CD4-positive, alpha-beta T cell (primary cell): ENCODE measurements around the gene IQGAP2. TPM values are rescaled to one million over a fixed set of nuclear protein-coding genes. Genes with fewer than 3 reads are reported as not detected.
"Not testable (repeated sequence)": the region's sequence is repeated elsewhere in the genome, so short reads cannot be mapped to it uniquely, and the experiment has no call there.

Experiments used
- ATAC-seq: fragments of 200-7000 bp; cut with Tn5 transposase; one replicate; pipeline ENCODE4 v1.10.0; 2022; ENCODE audit warnings: mild to moderate bottlenecking; ENCODE audit not compliant: poor library complexity
- CTCF ChIA-PET: fragments of 350-600 bp; sonication (Branson Sonifier 250); formaldehyde crosslinking; loops from one replicate; lab custom pipeline; 2021; ENCODE audit warnings: antibody characterized with exemption, inconsistent platforms; lab: Charles Lee
- POLR2A ChIA-PET: fragments of 350-600 bp; sonication (Branson Sonifier 250); formaldehyde crosslinking; loops from one replicate; lab custom pipeline; 2021; ENCODE audit warnings: antibody characterized with exemption, inconsistent platforms; lab: Charles Lee
- DNase-seq, 14 experiments: peaks; one replicate each; pipeline ENCODE4 v3.0.0-alpha.2; 2013 to 2020; ENCODE audit warnings: mixed read lengths in 2 of 14
- H3K27ac ChIP-seq, 2 donors: one replicate each; pipeline versions ENCODE4 v1.5.1 to v1.7.0; 2013; ENCODE audit warnings: low read length in 2 of 2, low read depth in 1 of 2, mild to moderate bottlenecking in 1 of 2
- H3K27me3 ChIP-seq, 2 experiments: 1 replicate in 1 of 2; 2 replicates in 1 of 2; pipeline versions ENCODE4 v1.6.1 to v1.7.0; 2013; ENCODE audit warnings: low read length in 2 of 2, control low read depth in 1 of 2, mild to moderate bottlenecking in 1 of 2, moderate library complexity in 1 of 2; ENCODE audit not compliant: insufficient read depth in 2 of 2, control insufficient read depth in 1 of 2
- H3K36me3 ChIP-seq: one replicate; pipeline ENCODE4 v1.6.1; 2013; ENCODE audit warnings: low read length, control low read depth; ENCODE audit not compliant: insufficient read depth
- H3K4me1 ChIP-seq: one replicate; pipeline ENCODE4 v1.6.1; 2013; ENCODE audit warnings: low read length, control low read depth; ENCODE audit not compliant: insufficient read depth
- H3K4me3 ChIP-seq: one replicate; pipeline ENCODE4 v1.5.1; 2013; ENCODE audit warnings: mild to moderate bottlenecking, low read length, moderate library complexity
- H3K9me3 ChIP-seq, 2 experiments: 1 replicate in 1 of 2; 2 replicates in 1 of 2; pipeline versions ENCODE4 v1.6.1 to v1.7.0; 2013; ENCODE audit warnings: low read length in 2 of 2, mild to moderate bottlenecking in 2 of 2, control low read depth in 1 of 2, moderate library complexity in 1 of 2; ENCODE audit not compliant: control insufficient read depth in 1 of 2, insufficient read depth in 1 of 2
- H3K27ac Mint-ChIP-seq: one replicate; pipeline ENCODE4 v1.8.0; 2020; ENCODE audit warnings: mixed read lengths
- H3K27me3 Mint-ChIP-seq: one replicate; pipeline ENCODE4 v1.8.0; 2021; ENCODE audit warnings: mixed read lengths
- H3K36me3 Mint-ChIP-seq: one replicate; pipeline ENCODE4 v1.8.0; 2021; ENCODE audit warnings: low read depth, mixed read lengths
- H3K4me1 Mint-ChIP-seq: one replicate; pipeline ENCODE4 v1.8.0; 2021; ENCODE audit warnings: low read depth, mixed read lengths
- H3K4me3 Mint-ChIP-seq: one replicate; pipeline ENCODE4 v1.8.0; 2020; ENCODE audit warnings: mild to moderate bottlenecking, mixed read lengths
- H3K9me3 Mint-ChIP-seq: one replicate; pipeline ENCODE4 v1.8.0; 2020; ENCODE audit warnings: mixed read lengths
- intact Hi-C, 2 experiments: fragments of 100-400 bp; cut with DNase I in 1 of 2; cut with micrococcal nuclease in 1 of 2; formaldehyde crosslinking; loops; one replicate each; pipeline versions ENCODE4 v1.15.1 to v1.9.0; 2023 to 2025; cut with DNase I, micrococcal nuclease
- total RNA-seq, 174 experiments: library from RNA in 2 of 174; stranded (reverse) in 2 of 174; gene quantifications; one replicate each; pipeline ENCODE4 v1.2.3 and lab custom pipeline; 2021 to 2026
- TF ChIP-seq, protein P1 (sequence below): fragments of 200-600 bp; IDR thresholded peaks from one replicate; pipeline ENCODE4 v1.8.0; 2022; ENCODE audit warnings: antibody characterized with exemption, mild to moderate bottlenecking

Gene IQGAP2
- total RNA-seq, 2 experiments from 2014 or later: 58.8 TPM

DNA sequence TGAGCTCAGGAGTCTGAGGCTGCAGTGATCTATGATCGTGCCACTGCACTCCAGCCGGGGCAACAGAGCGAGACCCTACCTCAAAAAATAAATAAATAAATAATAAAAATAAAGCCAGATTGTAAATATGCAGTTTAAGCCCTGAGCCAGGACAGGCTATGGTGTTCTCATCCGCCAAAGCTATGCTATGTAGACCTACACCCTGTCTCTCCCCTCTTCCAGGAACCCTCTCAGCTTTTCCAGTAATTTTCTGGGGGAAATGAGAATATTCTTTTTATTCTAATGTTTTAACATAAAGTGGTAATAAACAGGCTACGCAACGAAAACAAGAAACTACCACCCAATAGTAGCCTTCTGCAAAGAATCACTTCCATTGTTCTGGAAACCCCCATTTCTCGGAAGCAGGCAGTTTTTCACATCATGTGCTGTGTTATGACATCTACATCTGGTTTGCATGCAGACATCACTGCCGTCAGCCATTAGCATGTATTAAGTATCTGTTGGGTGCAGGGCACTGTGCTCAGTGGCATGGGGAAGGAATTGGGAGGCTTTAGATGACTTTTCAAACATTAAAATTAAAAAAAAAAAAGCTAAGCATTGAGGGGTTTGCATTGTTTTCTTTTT lies 274.9 kb downstream of the IQGAP2 start:
- Mint-ChIP-seq H3K36me3 (peaks cover 90% of the 10 kb centered on the region), H3K27me3 (no peaks in the 10 kb centered on the region), H3K4me3 (no peak overlapping the region), H3K27ac (no peak overlapping the region), H3K4me1 (no peaks in the 10 kb centered on the region), H3K9me3 (no peaks in the 10 kb centered on the region)
- intact Hi-C loops: no loop called here
- H3K27ac ChIP-seq: no peak overlapping the region
- ATAC-seq (no peak), DNase-seq (no peak)
- H3K4me1 ChIP-seq: no peaks in the 10 kb centered on the region
- H3K36me3 ChIP-seq: peaks cover 73% of the 10 kb centered on the region
- POLR2A ChIA-PET: no interaction called here
- H3K27me3 ChIP-seq: no peaks in the 10 kb centered on the region
- H3K9me3 ChIP-seq: no peaks in the 10 kb centered on the region
- H3K4me3 ChIP-seq: no peak overlapping the region
- CTCF ChIA-PET: no interaction called here
- TF ChIP-seq, protein P1, sequence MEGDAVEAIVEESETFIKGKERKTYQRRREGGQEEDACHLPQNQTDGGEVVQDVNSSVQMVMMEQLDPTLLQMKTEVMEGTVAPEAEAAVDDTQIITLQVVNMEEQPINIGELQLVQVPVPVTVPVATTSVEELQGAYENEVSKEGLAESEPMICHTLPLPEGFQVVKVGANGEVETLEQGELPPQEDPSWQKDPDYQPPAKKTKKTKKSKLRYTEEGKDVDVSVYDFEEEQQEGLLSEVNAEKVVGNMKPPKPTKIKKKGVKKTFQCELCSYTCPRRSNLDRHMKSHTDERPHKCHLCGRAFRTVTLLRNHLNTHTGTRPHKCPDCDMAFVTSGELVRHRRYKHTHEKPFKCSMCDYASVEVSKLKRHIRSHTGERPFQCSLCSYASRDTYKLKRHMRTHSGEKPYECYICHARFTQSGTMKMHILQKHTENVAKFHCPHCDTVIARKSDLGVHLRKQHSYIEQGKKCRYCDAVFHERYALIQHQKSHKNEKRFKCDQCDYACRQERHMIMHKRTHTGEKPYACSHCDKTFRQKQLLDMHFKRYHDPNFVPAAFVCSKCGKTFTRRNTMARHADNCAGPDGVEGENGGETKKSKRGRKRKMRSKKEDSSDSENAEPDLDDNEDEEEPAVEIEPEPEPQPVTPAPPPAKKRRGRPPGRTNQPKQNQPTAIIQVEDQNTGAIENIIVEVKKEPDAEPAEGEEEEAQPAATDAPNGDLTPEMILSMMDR: no peak

DNA sequence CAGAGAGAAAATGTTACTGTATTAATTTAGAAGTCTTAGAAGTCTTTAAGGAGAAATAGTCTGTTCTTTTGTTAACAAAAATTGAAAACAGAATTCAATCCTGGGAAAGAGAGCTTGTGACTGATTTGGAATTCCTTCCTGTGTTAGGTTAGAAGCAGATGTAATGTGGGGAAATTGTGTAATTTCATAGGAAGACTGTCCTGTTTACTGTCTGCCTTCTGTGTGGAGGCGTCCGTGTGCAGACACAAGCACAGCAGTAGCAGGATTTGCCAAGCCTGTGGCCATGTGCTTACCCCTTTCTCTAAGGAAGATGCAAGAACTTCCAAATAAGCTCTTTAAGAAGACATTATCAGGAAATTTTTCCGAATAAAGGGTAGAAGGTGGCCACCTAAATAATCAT lies 276.1 kb downstream of the IQGAP2 start:
- H3K36me3 Mint-ChIP-seq: peaks cover 90% of the 10 kb centered on the region
- H3K4me3 Mint-ChIP-seq: no peak overlapping the region
- ATAC-seq (no peak), DNase-seq (no peak)
- H3K9me3 Mint-ChIP-seq: no peaks in the 10 kb centered on the region
- Histone ChIP-seq H3K27ac (no peak overlapping the region), H3K4me1 (no peaks in the 10 kb centered on the region), H3K27me3 (no peaks in the 10 kb centered on the region), H3K4me3 (no peak overlapping the region), H3K9me3 (no peaks in the 10 kb centered on the region), H3K36me3 (peaks cover 73% of the 10 kb centered on the region)
- ChIA-PET POLR2A (no interaction called here), CTCF (no interaction called here)
- TF ChIP-seq, protein P1: no peak
- no peaks in the 10 kb centered on the region for H3K27me3 Mint-ChIP-seq
- intact Hi-C loops: no loop called here
- H3K4me1 Mint-ChIP-seq: no peaks in the 10 kb centered on the region
- no peak overlapping the region for H3K27ac Mint-ChIP-seq

DNA sequence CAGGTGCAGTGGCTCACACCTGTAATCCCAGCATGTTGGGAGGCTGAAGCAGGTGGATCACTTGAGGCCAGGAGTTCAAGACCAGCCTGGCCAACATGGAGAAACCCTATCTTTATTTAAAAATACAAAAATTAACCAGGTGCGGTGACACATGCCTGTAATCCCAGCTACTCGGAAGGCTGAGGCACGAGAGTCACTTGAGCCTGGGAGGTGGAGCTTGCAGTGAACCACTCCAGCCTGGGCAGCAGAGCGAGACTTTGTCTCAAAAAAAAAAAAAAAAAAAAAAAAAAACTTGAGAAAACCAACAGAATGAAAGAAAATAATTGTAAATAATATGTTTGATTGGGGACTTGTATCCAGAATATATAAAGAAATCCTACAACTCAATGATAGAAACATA lies 277.7 kb downstream of the IQGAP2 start:
- DNase-seq, H3K4me1 Mint-ChIP-seq, H3K9me3 Mint-ChIP-seq, H3K4me3 ChIP-seq, H3K27me3 Mint-ChIP-seq, POLR2A ChIA-PET, H3K4me1 ChIP-seq, H3K27ac ChIP-seq, CTCF ChIA-PET, H3K4me3 Mint-ChIP-seq, H3K9me3 ChIP-seq, intact Hi-C loops, ATAC-seq, H3K27me3 ChIP-seq, H3K27ac Mint-ChIP-seq: not testable (repeated sequence)
- H3K36me3 Mint-ChIP-seq: peaks cover 90% of the 10 kb centered on the region
- peaks cover 69% of the 10 kb centered on the region for H3K36me3 ChIP-seq

DNA sequence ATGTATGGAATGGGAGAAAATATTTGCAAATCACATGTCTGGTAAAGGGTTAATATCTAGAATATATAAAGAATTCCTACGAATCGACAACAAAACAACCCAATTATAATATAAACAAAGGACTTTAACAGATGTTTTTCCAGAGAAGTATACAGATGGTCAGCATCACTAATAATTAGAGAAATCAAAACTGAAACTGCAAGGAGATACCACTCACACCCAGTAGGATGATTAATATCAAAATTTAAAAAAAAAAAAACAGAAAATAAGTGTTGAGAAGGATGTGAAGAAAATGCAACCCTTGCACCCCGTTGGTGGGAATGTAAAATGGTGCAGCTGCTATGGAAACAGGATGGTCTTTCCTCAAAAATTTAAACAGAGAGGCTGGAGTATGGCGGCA lies 278.2 kb downstream of the IQGAP2 start:
- Histone ChIP-seq H3K4me1 (no peaks in the 10 kb centered on the region), H3K27ac (no peak overlapping the region), H3K4me3 (no peak overlapping the region), H3K36me3 (peaks cover 65% of the 10 kb centered on the region), H3K9me3 (no peaks in the 10 kb centered on the region), H3K27me3 (no peaks in the 10 kb centered on the region)
- H3K4me3 Mint-ChIP-seq: no peak overlapping the region
- H3K36me3 Mint-ChIP-seq: peaks cover 90% of the 10 kb centered on the region
- ChIA-PET POLR2A (no interaction called here), CTCF (no interaction called here)
- H3K27ac Mint-ChIP-seq: no peak overlapping the region
- intact Hi-C loops: no loop called here
- DNase-seq: peak in 1 of 14 experiments; percentile 2
- H3K27me3 Mint-ChIP-seq: no peaks in the 10 kb centered on the region
- TF ChIP-seq, protein P1: no peak
- no peaks in the 10 kb centered on the region for H3K9me3 Mint-ChIP-seq
- no peaks in the 10 kb centered on the region for H3K4me1 Mint-ChIP-seq
- no peak for ATAC-seq
